ENCODE measurements around the gene TBC1D24. TPM values are rescaled to one million over a fixed set of nuclear protein-coding genes. Genes with fewer than 3 reads are reported as not detected.

Gene TBC1D24
- total and polyA plus RNA-seq, 8 donors: 10.8 to 23.7 (median 18.2) TPM

DNA sequence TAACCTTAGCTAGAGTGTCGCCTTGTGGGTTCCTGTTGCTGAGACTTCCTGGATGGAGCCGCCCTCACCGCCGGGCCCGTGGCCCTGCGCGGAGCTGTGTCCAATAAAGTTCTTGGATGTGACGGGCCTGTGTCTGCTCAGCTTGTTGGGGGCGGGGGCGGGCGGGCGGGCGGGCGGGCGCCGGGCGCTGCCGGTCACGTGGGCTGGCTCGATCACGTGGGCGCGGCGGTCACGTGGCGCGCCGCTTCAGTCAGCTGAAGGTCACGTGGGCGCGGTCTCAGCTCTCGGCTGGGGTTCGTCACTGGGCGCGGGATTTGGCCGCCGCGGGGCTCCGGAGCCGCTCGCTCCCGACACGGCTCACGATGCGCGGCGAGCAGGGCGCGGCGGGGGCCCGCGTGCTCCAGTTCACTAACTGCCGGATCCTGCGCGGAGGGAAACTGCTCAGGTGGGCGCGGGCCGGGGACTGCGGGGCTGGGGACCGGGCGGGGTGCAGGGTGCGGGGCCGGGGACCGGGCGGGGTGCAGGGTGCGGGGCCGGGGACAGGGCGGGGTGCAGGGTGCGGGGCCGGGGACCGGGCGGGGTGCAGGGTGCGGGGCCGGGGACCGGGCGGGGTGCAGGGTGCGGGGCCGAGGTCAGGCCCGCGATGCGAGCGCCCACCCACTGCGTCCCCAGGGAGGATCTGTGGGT lies 45.3 kb downstream of the TBC1D24 start, which contains the start of gene AMDHD2:
Gene AMDHD2 (plus strand): TSS at position 275 of the 687 bp plus-strand sequence. CDS start 88 bp downstream, at position 363.
- peaks cover 13 to 35% (median 31%) of the 10 kb centered on the region in 3 donors for H3K4me1 ChIP-seq
- H3K27me3 ChIP-seq: no peaks in the 10 kb centered on the region
- peak within 1 kb of the TSS in 2 of 4 donors; percentile 61 to 67 for H3K27ac ChIP-seq
- TF ChIP-seq, protein P1, sequence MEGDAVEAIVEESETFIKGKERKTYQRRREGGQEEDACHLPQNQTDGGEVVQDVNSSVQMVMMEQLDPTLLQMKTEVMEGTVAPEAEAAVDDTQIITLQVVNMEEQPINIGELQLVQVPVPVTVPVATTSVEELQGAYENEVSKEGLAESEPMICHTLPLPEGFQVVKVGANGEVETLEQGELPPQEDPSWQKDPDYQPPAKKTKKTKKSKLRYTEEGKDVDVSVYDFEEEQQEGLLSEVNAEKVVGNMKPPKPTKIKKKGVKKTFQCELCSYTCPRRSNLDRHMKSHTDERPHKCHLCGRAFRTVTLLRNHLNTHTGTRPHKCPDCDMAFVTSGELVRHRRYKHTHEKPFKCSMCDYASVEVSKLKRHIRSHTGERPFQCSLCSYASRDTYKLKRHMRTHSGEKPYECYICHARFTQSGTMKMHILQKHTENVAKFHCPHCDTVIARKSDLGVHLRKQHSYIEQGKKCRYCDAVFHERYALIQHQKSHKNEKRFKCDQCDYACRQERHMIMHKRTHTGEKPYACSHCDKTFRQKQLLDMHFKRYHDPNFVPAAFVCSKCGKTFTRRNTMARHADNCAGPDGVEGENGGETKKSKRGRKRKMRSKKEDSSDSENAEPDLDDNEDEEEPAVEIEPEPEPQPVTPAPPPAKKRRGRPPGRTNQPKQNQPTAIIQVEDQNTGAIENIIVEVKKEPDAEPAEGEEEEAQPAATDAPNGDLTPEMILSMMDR (IDR thresholded peaks at IDR 0.05): no peak
- no peaks in the 10 kb centered on the region for H3K36me3 ChIP-seq
- intact Hi-C loops (cut with DNase I): no loop called here
- WGBS, 2 donors: 0 to 1% methylated on average over 40 to 83 of the region's 83 CpGs
- no peaks in the 10 kb centered on the region for H3K9me3 ChIP-seq
- DNase-seq (peak; percentile 85 to 94 (median 90)), ATAC-seq (peak; percentile 65 to 79 (median 68)), FAIRE-seq (no peak)
- H3K4me3 ChIP-seq: peak within 1 kb of the TSS; percentile 38 to 58 (median 47)

DNA sequence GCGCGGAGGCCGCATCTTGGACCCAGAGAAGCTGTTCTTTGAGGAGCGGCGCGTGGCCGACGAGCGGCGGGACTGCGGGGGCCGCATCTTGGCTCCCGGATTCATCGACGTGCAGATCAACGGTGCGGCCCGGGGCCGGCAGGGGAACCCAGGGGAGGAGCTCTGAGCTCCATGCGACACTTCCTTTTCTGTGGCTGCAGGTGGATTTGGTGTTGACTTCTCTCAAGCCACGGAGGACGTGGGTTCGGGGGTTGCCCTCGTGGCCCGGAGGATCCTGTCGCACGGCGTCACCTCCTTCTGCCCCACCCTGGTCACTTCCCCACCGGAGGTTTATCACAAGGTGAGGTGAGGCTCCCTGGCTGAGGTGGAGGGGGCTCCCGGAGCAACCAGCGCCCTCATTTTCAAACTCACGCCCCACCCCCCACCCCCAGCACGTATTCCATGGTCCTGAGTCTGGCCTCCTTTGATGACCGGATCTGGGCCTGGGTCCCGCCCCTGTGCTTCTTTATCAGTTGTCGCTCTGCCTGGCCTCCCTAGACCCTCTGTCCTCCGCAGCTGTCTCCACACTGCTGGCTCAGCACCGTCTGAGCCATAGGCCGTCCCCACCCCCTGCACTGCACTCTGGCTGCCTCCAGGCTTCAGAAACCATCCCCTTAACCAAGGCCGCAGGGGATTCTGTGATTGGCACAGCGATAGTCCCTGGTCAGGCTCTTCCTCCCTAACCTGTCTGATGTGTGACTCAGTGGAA lies 46.0 kb downstream of the TBC1D24 start:
- TF ChIP-seq, protein P1 (IDR thresholded peaks at IDR 0.05): no peak
- DNase-seq: peak in 4 of 6 donors; percentile 16 to 78 (median 58)
- H3K9me3 ChIP-seq: no peaks in the 10 kb centered on the region
- 26 to 27% methylated on average over 40 to 41 of the region's 41 CpGs for WGBS, 2 donors
- H3K4me3 ChIP-seq: peak overlapping the region; percentile 38 to 58 (median 47)
- H3K27me3 ChIP-seq: no peaks in the 10 kb centered on the region
- intact Hi-C loops (cut with DNase I): no loop called here
- FAIRE-seq: no peak
- H3K4me1 ChIP-seq: peaks cover 13 to 32% (median 24%) of the 10 kb centered on the region in 3 donors
- ATAC-seq: peak in 3 of 4 donors; percentile 1 to 8 (median 3)
- no peaks in the 10 kb centered on the region for H3K36me3 ChIP-seq
- peak overlapping the region in 2 of 4 donors; percentile 55 to 61 for H3K27ac ChIP-seq

DNA sequence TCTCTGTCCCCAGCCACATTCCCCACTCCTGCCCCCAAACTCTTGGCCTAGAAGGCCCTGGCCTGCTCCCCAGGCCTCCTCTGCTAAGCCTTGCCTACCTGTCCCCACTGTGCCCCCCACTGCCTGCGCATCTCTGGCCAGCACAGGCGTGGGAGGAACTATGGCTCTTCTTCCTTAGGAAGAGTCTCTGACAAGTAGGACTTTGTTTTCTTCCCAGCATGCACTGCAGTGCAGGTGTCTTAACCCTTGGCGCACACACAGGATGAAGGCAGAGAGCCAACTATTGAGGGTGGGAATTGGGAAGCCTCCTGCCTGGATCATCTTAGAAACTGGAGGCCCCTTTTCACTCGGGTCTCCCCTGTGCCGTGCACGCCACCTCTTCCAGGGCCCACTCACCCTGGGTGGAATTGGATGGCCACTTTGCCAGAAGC lies 48.9 kb downstream of the TBC1D24 start:
- intact Hi-C loops (cut with DNase I): no loop called here
- TF ChIP-seq, protein P1 (IDR thresholded peaks at IDR 0.05): no peak
- FAIRE-seq (no peak), ATAC-seq (no peak), DNase-seq (no peak)
- H3K27ac ChIP-seq: no peak overlapping the region
- H3K4me1 ChIP-seq: peaks cover 0 to 12% (median 11%) of the 10 kb centered on the region in 3 donors
- 86 to 88% methylated on average over 6 of the region's 6 CpGs for WGBS, 2 donors
- H3K9me3 ChIP-seq: no peaks in the 10 kb centered on the region
- no peak overlapping the region for H3K4me3 ChIP-seq
- peaks cover 0 to 8% (median 0%) of the 10 kb centered on the region in 3 donors for H3K36me3 ChIP-seq
- H3K27me3 ChIP-seq: no peaks in the 10 kb centered on the region

DNA sequence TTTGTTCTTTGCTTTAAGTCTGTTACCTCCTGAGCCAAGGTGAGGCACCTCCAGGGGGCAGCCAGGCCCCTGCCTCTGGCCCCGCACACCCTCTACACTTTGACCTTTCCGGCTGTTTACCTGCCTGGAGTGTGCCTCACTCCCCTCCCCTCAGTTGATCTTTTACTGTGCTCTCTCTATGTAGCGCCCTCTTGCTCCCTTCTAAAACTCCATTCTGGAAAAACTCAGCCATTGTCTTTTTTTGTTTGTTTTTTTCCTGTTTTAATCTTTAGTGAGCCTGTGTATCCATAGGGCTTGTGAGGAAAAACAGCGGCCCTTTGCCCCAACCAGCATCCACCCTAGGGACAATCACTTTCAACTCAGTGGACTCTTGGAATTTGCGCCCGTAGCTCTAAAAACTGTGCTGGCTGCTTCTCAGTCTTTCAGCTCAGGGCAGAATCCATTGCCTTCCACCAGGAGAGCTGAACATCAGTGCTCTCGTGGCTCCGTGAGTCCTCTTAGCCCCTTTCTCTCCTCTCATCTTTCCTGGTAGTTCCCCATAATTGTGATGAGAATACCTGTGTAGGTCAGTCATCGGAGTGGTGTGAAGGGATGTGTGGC lies 49.5 kb downstream of the TBC1D24 start:
- H3K9me3 ChIP-seq: no peaks in the 10 kb centered on the region
- H3K27ac ChIP-seq: no peak overlapping the region
- FAIRE-seq (no peak), ATAC-seq (no peak), DNase-seq (no peak)
- TF ChIP-seq, protein P1 (IDR thresholded peaks at IDR 0.05): no peak
- H3K36me3 ChIP-seq: peaks cover 0 to 8% (median 0%) of the 10 kb centered on the region in 3 donors
- H3K27me3 ChIP-seq: no peaks in the 10 kb centered on the region
- intact Hi-C loops (cut with DNase I): no loop called here
- H3K4me3 ChIP-seq: no peak overlapping the region
- H3K4me1 ChIP-seq: peaks cover 0 to 8% (median 4%) of the 10 kb centered on the region in 3 donors
- WGBS, 2 donors: 91 to 95% methylated on average over 9 of the region's 9 CpGs
